Bronchial epithelial cell (primary cell): Measurements from ENCODE around the gene ADORA1. TPM values are rescaled to one million over a fixed set of nuclear protein-coding genes. Genes with fewer than 3 reads are reported as not detected.

ENCODE experiments used
- DNase-seq: peaks from one replicate; pipeline ENCODE4 v3.0.0-alpha.2; 2010; ENCODE audit warnings: low read depth
- FAIRE-seq: peaks from 2 replicates; lab custom pipeline; 2011; peaks lifted over from hg19 to GRCh38; lab: Jason Lieb, UNC
- H3K27me3 ChIP-seq: 2 replicates; pipeline ENCODE4 v1.5.1; 2011; ENCODE audit warnings: low read length; ENCODE audit not compliant: control insufficient read depth, insufficient read depth
- H3K36me3 ChIP-seq: 2 replicates; pipeline ENCODE4 v1.5.1; 2011; ENCODE audit warnings: low read length; ENCODE audit not compliant: control insufficient read depth, insufficient read depth
- H3K4me3 ChIP-seq: 2 replicates; pipeline ENCODE4 v1.5.1; 2011; ENCODE audit warnings: mild to moderate bottlenecking, low read depth, low read length, control low read depth
- total RNA-seq: library from RNA; depleted of rRNA; stranded (reverse); fragments of >200 nt; gene quantifications from 2 replicates; pipeline ENCODE4 v1.2.1, GENCODE V29; 2014
- TF ChIP-seq, protein P1 (sequence below): IDR thresholded peaks from 2 replicates; pipeline ENCODE4 v1.5.1; 2011; ENCODE audit warnings: mild to moderate bottlenecking, moderate library complexity, low read length, control low read depth, inconsistent platforms; ENCODE audit not compliant: insufficient read depth, severe bottlenecking

The ADORA1 gene
- total RNA-seq, 1 donor from 2014 or later = under 0.01 TPM

DNA sequence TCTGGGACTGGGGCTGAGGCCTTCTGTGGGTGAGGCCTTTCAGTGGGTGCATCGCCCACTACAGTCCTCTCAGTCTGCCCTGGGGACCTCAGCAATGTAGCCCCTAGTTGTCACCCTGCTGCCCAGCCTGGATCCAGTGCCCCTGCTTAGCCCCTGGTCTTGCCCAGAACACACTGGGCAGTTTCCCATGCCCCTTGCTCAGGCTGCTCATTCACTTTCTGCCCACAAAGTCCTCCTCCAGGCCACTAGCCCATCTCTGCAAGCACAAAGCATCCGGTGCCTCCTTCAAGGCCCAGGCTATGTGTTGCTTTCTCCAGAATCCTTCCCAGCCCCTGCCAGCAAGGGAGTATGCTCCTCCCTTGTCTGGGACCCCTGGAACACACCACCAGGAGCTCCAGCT, 5.4 kb upstream of the ADORA1 start:
- DNase-seq = no peak

DNA sequence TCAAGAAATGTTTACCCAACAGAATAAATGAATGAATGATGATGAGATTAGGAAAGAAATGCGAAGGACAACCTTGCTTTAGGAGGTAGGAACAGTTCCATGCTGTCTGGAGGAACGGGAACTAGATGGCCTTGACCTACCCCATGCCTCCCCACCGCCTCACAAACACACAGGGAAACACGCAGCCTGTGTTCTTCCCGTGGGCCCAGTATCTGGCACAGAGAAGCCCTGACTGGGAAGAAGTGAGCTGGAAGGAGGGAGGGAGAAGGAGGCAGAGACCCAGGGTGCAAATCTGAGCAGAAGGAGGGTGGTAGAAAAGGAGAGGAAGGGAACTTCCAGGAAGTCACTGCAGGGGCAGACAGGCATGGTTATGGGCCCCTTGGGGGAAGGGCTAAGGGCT, 3.5 kb upstream of the ADORA1 start:
- TF ChIP-seq, protein P1, sequence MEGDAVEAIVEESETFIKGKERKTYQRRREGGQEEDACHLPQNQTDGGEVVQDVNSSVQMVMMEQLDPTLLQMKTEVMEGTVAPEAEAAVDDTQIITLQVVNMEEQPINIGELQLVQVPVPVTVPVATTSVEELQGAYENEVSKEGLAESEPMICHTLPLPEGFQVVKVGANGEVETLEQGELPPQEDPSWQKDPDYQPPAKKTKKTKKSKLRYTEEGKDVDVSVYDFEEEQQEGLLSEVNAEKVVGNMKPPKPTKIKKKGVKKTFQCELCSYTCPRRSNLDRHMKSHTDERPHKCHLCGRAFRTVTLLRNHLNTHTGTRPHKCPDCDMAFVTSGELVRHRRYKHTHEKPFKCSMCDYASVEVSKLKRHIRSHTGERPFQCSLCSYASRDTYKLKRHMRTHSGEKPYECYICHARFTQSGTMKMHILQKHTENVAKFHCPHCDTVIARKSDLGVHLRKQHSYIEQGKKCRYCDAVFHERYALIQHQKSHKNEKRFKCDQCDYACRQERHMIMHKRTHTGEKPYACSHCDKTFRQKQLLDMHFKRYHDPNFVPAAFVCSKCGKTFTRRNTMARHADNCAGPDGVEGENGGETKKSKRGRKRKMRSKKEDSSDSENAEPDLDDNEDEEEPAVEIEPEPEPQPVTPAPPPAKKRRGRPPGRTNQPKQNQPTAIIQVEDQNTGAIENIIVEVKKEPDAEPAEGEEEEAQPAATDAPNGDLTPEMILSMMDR = no peak
- DNase-seq (no peak), FAIRE-seq (no peak)
- Histone ChIP-seq H3K27me3 (peaks cover 24% of the 10 kb centered on the region), H3K4me3 (no peak overlapping the region), H3K36me3 (no peaks in the 10 kb centered on the region)

More for the DNA sequence above, 5.4 kb upstream of the ADORA1 start:
- Histone ChIP-seq H3K36me3 (no peaks in the 10 kb centered on the region), H3K4me3 (no peak overlapping the region), H3K27me3 (peaks cover 24% of the 10 kb centered on the region)
- FAIRE-seq = no peak
- TF ChIP-seq, protein P1 = no peak

DNA sequence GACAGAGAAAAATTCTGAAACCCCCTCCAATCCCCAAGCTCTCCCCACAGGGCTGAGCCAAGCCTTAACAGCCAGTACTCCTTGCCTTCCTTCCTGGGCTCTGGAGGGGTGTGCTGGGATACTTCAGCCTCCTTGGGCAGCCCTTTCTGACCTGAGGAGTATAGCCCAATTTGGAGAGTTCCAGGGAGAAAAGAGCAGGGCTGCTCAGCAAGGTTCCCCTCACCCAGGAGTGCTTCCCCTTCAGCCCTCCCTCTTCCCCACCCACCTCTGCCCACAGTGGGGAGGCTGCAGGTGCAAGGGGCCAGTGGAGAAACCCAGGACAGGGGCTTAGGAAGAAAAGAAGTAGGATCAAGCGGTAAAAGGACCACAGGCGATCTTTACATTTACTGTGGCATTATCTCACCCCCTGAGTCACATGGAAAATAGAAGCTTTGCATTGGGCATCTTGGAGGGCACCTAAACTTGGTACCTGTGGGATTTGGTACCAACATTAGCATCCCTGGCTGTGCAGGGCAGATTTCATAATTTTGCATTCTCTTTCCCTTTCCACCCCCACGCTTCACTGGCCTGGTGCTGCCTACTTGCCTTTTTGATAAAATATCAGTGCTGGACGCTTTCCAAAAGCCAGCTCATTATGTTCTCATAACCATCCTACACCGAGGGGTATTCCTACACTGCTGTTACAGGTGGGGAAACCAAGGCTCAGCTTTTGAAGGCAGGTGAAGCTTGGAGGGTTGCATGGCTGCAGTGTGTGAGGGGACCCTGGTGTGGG, 2.8 kb upstream of the ADORA1 start:
- peaks cover 22% of the 10 kb centered on the region for H3K27me3 ChIP-seq
- DNase-seq (peak; percentile 60), FAIRE-seq (no peak)
- no peak overlapping the region for H3K4me3 ChIP-seq
- TF ChIP-seq, protein P1 = no peak
- H3K36me3 ChIP-seq = no peaks in the 10 kb centered on the region

DNA sequence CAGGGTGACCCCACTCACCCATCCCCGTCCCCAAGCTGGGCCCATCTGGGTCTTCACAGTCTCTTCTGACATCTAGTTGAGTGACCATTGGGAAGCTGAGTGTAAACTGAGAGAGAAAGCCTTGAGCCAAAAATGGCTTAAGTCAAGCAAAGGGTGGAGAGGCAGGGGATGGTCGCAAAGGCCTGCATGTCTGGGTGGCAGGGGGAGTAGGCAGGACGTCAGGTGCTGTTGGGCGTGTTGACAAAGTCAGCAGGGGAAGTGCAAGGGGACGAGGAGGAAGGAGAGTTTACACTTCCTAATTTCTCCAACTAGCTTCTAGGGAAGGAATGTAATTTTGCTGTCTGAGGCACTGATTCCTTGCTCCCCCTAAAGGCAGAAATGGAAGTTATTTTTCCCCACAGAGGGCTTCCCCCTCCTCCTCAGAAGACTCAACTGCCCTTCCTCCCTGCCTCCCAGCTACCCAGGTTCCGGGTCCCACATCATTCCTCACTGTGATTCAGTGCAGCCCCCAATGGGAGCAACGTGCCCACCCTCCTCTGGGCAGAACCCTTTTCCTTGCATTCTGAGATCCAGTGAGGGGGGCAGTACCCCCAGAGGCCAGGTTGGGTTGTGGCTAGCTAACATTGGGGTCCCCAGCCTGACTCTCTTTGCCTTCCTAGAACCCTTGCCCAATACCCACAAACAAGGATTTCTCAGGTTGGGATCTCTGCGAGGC, 1.2 kb upstream of the ADORA1 start:
- no peak for FAIRE-seq
- no peaks in the 10 kb centered on the region for H3K36me3 ChIP-seq
- peaks cover 19% of the 10 kb centered on the region for H3K27me3 ChIP-seq
- TF ChIP-seq, protein P1 = peak; percentile 44
- no peak overlapping the region for H3K4me3 ChIP-seq
- DNase-seq = peak; percentile 15

DNA sequence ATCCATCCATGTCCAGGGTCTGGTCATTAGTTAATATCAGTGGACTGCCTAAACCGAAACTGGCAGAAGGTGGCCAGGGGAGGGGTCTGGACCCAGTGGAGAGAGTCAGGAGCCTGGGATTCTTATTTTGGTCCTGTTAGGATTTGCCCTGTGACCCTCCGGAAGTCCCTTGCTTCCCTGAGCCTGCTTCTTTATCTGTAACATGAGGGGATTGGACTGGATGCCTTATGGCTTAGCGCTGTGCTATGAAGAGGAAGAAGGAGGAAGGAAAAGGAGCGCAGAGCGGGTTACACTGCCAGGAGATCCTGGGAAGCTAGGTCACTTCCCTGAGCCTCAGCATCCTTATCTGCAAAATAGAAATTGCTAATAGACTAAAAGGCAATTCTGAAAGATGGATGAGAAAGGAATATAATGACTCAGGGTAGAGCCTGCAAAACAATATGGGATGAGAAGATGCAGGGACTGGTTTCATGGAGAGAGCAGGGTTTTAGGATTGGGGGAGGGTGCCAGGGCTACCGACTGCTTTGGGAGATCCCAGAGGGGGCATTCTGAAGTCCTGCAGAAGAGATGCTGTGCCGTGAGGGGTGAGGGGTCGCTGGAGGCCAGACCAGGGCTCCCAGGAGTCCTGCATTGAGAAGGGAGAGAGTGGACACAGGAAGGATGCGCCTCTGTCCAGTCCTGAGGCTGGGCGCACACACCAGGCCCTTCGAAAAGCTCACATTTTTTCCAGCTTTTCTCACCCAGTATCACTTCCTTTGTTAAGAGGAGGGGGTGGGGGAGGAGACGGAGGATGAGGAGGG, 460 bp upstream of the ADORA1 start:
- peaks cover 18% of the 10 kb centered on the region for H3K27me3 ChIP-seq
- no peaks in the 10 kb centered on the region for H3K36me3 ChIP-seq
- no peak overlapping the region for H3K4me3 ChIP-seq
- FAIRE-seq = no peak
- DNase-seq = no peak
- TF ChIP-seq, protein P1 = no peak
